K562 (cell line): Measurements from ENCODE around the gene FYB1. TPM values are rescaled to one million over a fixed set of nuclear protein-coding genes. Genes with fewer than 3 reads are reported as not detected.

Source experiments
- BRD9 ChIP-seq: fragments of 450-650 bp; IDR thresholded peaks from 2 replicates; pipeline ENCODE4 v1.6.1; 2018; ENCODE audit warnings: low read depth; ENCODE audit not compliant: partially characterized antibody
- CCNT2 ChIP-seq: IDR thresholded peaks from 2 replicates; pipeline ENCODE4 v1.6.1; 2011; ENCODE audit warnings: borderline replicate concordance, low read depth, mild to moderate bottlenecking, moderate library complexity, mixed read lengths, low read length; ENCODE audit not compliant: insufficient read length; ENCODE audit errors: extremely low read depth
- CXXC5 ChIP-seq: fragments of 250-450 bp; sonication (Bioruptor Pico); IDR thresholded peaks from 2 replicates; pipeline ENCODE4 v1.8.0; 2022; ENCODE audit warnings: inconsistent platforms, mild to moderate bottlenecking, moderate library complexity
- ESRRA ChIP-seq: fragments of 450-650 bp; IDR thresholded peaks from 2 replicates; pipeline ENCODE4 v1.6.1; 2014; ENCODE audit warnings: low read depth, mild to moderate bottlenecking, moderate library complexity, borderline replicate concordance
- GABPA ChIP-seq: fragments of 200-800 bp; sonication (Bioruptor generic); conservative IDR thresholded peaks from 2 replicates; pipeline ENCODE4 v1.6.1; 2016; ENCODE audit warnings: low read depth, missing genetic modification characterization, missing compliant biosample characterization
- MAX ChIP-seq: sonication (generic); formaldehyde crosslinking; IDR thresholded peaks from 2 replicates; pipeline ENCODE4 v1.9.0; 2022; ENCODE audit warnings: mild to moderate bottlenecking, missing genetic modification reagents
- MCM2 ChIP-seq: fragments of 450-650 bp; IDR thresholded peaks from 2 replicates; pipeline ENCODE4 v1.6.1; 2017; ENCODE audit warnings: low read depth, mild to moderate bottlenecking
- NR0B1 ChIP-seq: fragments of 450-650 bp; IDR thresholded peaks from one replicate; pipeline ENCODE4 v1.6.1; 2018; ENCODE audit warnings: mild to moderate bottlenecking, moderate library complexity; ENCODE audit not compliant: partially characterized antibody
- POU5F1 ChIP-seq: fragments of 150-350 bp; IDR thresholded peaks from 2 replicates; pipeline ENCODE4 v1.6.1; 2014; ENCODE audit warnings: borderline replicate concordance, low read length, low read depth, mild to moderate bottlenecking; ENCODE audit not compliant: partially characterized antibody
- SRSF7 ChIP-seq: fragments of 200-400 bp; formaldehyde crosslinking; optimal IDR thresholded peaks from 2 replicates; pipeline ENCODE3; 2017; ENCODE audit warnings: mild to moderate bottlenecking, low read depth, low read length
- STAT6 ChIP-seq: sonication (generic); formaldehyde crosslinking; IDR thresholded peaks from 2 replicates; pipeline ENCODE4 v1.8.1; 2023; ENCODE audit warnings: mild to moderate bottlenecking, missing genetic modification reagents
- USF1 ChIP-seq: sonication (generic); formaldehyde crosslinking; IDR thresholded peaks from 2 replicates; pipeline ENCODE4 v1.9.0; 2022; ENCODE audit warnings: mild to moderate bottlenecking, missing genetic modification reagents
- ZC3H11A ChIP-seq: IDR thresholded peaks from 2 replicates; pipeline ENCODE4 v1.6.1; 2012; ENCODE audit warnings: low read depth, low read length, improper control_type of control experiment
- ZHX1 ChIP-seq: fragments of 150-350 bp; conservative IDR thresholded peaks from 2 replicates; pipeline ENCODE4 v1.6.1; 2014; ENCODE audit warnings: low read length
- ZNF609 ChIP-seq: sonication (generic); formaldehyde crosslinking; IDR thresholded peaks from 2 replicates; pipeline ENCODE4 v1.8.1; 2023; ENCODE audit warnings: missing genetic modification reagents, mild to moderate bottlenecking, borderline replicate concordance
- polyA plus RNA-seq, 8 experiments: library from polyadenylated mRNA; depleted of rRNA in 4 of 8; stranded (reverse) in 5 of 8; unstranded in 3 of 8; fragments of >200 nt; fragmentation: Nextera tagmentation in 2 of 8; fragmentation: Illumina TruSeq in 1 of 8; extraction: Ambion mirVana in 2 of 8; extraction: Trizol in 1 of 8; gene quantifications; 2 replicates each; pipeline versions ENCODE4 v1.2.1 to v1.2.3, GENCODE V29; 2011 to 2014; ENCODE audit warnings: inconsistent platforms in 1 of 8, missing spikeins in 1 of 8
- total RNA-seq, 7 experiments: library from RNA; depleted of rRNA in 6 of 7; stranded (reverse); fragments of >200 nt in 6 of 7; fragmentation: Illumina TruSeq in 2 of 7; extraction: Trizol in 2 of 7; gene quantifications; 2 replicates each; pipeline versions ENCODE4 v1.2.1 to v1.2.3, GENCODE V29; 2011 to 2021; ENCODE audit warnings: low replicate concordance in 1 of 7

FYB1 gene
- total and polyA plus RNA-seq, 9 of the 15 experiments (the other 6 are each of a cell fraction or from before 2014, with no cell fraction given), result 4.7 to 31.5 (median 9.7) TPM

- no peak for TF ChIP-seq SRSF7
- TF ChIP-seq POU5F1, result no peak
- no peak for TF ChIP-seq CCNT2
- no peak for TF ChIP-seq MAX (CRISPR knock-in tag)
- TF ChIP-seq NR0B1, result no peak
- TF ChIP-seq ZC3H11A, result no peak
- TF ChIP-seq ZNF609 (CRISPR knock-in tag), result no peak
- no peak for TF ChIP-seq MCM2
- no peak for TF ChIP-seq STAT6 (CRISPR knock-in tag)
- TF ChIP-seq GABPA, result no peak
- TF ChIP-seq BRD9, result no peak
- TF ChIP-seq USF1 (CRISPR knock-in tag), result no peak
- no peak for TF ChIP-seq CXXC5 (CRISPR knock-in tag)
- TF ChIP-seq ZHX1, result no peak
- TF ChIP-seq ESRRA, result no peak
These were observed 102.0 kb downstream of the FYB1 start (continued) for GRCh38 chr5:39117401-39117800.
